Gastrocnemius medialis (tissue), 4 donors: ENCODE data around the gene CEP104.

Experiments used
- CTCF ChIP-seq, 5 experiments: fragments of 450-650 bp in 3 of 5; fragments of 200-600 bp in 2 of 5; sonication (generic) in 2 of 5; IDR thresholded peaks in 4 of 5; conservative IDR thresholded peaks in 1 of 5; 1 replicate in 4 of 5; 2 replicates in 1 of 5; pipeline ENCODE4 v1.5.1; 2016 to 2019; ENCODE audit warnings: antibody characterized with exemption in 5 of 5, mild to moderate bottlenecking in 3 of 5, moderate library complexity in 3 of 5
- POLR2A ChIP-seq, 2 donors: fragments of 450-650 bp; IDR thresholded peaks; one replicate each; pipeline ENCODE4 v1.6.1; 2017; ENCODE audit warnings: antibody characterized with exemption in 2 of 2, mild to moderate bottlenecking in 2 of 2, moderate library complexity in 2 of 2

DNA sequence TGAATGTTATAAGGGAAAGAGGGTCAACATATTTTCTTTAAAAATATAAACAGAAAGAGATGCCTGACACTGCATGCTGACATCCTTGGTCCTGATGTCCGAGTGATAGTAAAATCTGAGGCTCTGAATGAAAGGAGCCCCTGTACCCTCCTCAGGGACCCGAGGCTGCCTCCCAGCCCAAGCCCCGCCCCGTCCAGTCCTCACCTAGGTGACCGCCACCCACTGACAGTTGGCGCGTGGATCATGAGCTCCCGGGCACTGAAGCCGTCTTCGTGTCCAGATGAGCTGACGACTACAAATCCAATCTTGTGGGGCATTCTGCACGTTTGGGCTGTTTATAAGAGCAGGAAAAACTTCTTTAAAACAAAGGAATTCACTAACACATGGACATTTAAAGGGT lies 4.9 kb downstream of the CEP104 start:
- no peak for TF ChIP-seq CTCF (IDR thresholded peaks at IDR 0.05 in 4 of 5, conservative IDR thresholded peaks at IDR 0.05 in 1 of 5)
- no peak for TF ChIP-seq POLR2A (IDR thresholded peaks at IDR 0.05)
